SH-SY5Y (cell line): Measurements from ENCODE around the gene DERA.

Experiments
- GATA2 ChIP-seq: IDR thresholded peaks from 2 replicates; pipeline ENCODE4 v1.6.1; 2011; ENCODE audit warnings: mild to moderate bottlenecking, low read depth, low read length
- GATA3 ChIP-seq: IDR thresholded peaks from 2 replicates; pipeline ENCODE4 v1.6.1; 2011; ENCODE audit warnings: low read depth, mild to moderate bottlenecking, low read length, moderate library complexity

GRCh38 chr12:15933751-15934150 is 22.6 kb downstream of the DERA start:
- no peak for TF ChIP-seq GATA2
- TF ChIP-seq GATA3: no peak
